Fibroblast of skin of left quadriceps (primary cell): ENCODE data around the gene CD302.
"Not testable (repeated sequence)": the region's sequence is repeated elsewhere in the genome, so short reads cannot be mapped to it uniquely, and the experiment has no call there.

Experiments used
- DNase-seq, 2 experiments: peaks; one replicate each; pipeline ENCODE4 v3.0.0-alpha.2; 2013; ENCODE audit warnings: low read depth in 2 of 2

Gene CD302

GRCh38 chr2:159753797-159754196 is 44.2 kb downstream of the CD302 start:
- DNase-seq, result no peak

- no peak for DNase-seq
Observed at GRCh38 chr2:159750873-159751272, 47.1 kb downstream of the CD302 start.

- DNase-seq, result no peak
Observed at GRCh38 chr2:159748089-159748488, 49.9 kb downstream of the CD302 start.

DNA sequence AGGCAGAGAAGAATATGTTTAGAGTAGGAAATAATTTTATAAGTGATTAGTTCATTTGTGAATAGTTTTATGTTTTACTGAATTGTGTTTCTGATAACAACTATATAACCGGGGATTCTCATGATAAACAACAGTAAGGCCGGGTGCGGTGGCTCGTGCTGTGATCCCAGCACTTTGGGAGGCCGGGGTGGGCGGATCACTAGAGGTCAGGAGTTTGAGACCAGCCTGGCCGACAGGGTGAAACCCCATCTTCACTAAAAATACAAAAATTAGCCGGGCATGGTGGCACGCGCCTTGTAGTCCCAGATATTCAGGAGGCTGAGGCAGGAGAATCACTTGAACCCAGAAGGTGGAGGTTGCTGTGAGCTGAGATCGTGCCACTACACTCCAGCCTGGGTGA is 52.8 kb downstream of the CD302 start:
- not testable (repeated sequence) for DNase-seq

DNA sequence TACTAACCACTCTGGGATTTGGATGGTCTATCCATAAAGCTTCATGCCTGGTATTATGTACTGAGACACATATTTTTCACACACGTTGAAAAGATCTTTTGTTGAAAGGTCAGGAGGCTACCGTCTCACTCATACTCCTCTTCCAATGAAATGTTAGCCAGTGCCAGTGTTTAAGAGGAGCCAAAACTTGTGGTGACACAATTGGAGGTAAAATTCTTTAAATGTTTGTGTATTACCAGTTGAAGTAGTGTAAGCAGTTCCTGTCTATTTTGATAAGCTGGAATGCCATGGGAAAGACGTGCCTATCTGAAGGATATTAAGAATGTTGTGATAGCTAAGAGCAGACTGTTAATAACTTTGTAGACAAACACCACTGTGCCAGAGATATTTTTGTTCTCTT is 53.6 kb downstream of the CD302 start:
- no peak for DNase-seq

DNA sequence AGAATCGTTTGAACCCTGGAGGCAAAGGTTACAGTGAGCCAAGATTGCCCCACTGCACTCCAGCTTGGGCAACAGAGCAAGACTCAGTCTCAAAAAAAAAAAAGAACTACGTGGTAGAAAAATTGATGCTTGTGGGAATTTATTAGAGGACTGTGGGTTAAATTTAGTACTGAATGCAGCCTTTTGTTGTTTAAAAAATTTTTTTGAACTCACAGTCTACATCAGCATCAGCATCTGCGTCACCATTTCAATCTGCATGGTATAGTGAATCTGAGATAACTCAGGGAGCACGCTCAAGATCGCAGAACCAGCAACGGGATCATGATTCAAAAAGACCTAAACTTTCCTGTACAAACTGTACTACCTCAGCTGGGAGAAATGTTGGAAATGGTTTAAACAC is 55.2 kb downstream of the CD302 start:
- no peak for DNase-seq

DNA sequence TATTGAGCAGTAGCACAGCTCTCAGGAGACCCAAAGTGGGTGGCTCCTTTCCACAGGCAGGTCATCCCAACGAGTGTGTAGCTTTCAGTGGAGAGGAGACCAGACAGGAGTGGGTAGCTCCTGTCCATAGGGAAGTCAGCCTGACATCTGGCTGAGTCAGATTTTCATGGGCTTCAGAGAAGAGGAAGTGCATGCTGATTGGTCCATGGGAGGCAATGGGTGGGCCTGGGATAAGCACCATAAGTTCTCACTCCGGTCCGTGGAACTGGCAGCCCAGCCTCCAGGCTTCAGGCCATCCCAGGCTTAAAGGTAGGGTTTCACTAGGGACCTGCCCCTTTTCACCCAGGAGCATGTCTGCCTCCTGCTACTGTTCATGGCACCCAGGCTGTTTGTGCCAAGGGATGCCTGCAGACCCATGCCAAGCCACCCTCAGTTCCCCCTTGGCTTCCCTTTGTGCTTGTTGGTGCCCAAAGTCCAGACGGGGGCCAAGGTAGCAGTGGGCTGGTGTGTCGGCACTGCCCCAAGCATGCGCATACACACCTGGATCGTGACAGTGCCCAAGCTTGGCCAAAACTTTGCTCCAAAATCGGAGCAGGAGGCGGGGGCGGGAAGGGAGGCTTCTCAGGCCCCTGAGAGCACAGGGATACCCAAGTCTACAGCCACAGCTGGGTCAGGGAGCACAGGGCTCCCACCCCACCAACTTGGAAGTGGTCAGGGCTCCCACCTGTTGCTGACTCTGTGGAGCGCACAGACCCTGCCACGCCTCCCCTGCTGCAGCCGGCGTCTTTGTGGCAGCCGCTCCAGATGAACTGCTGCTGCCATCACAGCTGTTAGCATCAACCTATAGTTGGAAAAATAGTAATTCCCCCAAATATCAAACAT is 59.3 kb downstream of the CD302 start:
- no peak for DNase-seq

DNA sequence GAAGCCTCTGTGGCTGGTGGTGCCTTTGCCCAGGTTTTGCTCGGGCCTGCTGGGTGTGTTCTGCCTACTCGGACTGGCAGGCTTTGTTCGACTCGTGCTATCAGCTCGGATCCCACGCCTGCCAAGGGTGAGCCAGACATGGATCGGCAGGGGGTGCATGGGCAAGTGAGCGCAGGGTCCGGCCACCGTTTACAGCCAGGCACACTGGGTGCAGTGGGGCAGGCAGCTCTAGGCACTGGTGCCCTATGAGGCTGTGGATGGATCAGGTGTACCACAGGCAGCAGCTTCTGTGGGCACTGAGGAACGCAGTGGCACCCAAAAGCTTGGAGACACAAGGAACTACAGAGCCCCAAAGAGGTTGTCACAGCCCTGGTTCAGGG is 60.1 kb downstream of the CD302 start:
- no peak for DNase-seq

- no peak for DNase-seq
Observed at GRCh38 chr2:159737292-159737916, 60.6 kb downstream of the CD302 start.

- peak; percentile 18 to 20 for DNase-seq
Observed at GRCh38 chr2:159736048-159736447, 62.0 kb downstream of the CD302 start.

DNA sequence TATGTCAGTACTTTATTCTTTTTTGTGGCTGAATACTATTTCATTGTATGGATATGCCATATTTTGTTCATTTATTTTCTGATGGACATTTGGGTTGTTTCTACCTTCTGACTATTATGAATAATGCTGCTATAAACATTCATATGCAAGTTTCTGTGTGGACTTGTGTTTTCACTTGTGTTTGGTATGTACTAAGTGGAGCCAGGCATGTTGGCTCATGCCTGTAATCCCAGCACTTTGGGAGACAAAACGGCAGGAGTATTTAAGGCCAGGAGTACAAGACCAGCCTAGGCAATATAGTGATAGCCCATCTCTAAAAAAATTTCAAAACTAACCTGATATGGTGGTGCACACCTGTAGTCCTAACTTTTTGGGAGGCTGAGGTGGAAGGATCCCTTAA is 62.4 kb downstream of the CD302 start:
- DNase-seq, result no peak

- DNase-seq, result no peak
Observed at GRCh38 chr2:159728629-159729028, 69.4 kb downstream of the CD302 start.

DNA sequence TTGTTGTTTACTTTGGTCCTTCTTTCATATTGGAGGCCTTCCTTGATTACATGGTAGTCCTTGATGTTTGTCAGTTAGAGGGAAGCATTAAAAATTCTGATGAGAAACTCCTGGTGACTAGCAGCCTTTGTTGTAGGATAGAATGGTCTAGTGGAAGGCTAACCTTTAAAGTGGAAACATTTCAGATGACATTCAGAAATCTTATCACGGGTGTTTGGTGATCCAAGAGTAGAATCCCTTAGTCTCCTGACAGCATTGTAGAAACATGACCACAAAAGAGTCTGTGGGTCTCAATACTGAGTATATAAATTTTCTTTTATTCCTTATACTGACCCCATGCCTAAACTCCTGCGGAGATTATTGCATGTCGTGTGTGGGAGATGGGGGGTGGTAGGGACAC is 72.3 kb downstream of the CD302 start:
- DNase-seq, result no peak

- not testable (repeated sequence) for DNase-seq
Observed at GRCh38 chr2:159724795-159725572, 73.0 kb downstream of the CD302 start.

GRCh38 chr2:159722580-159722979 is 75.4 kb downstream of the CD302 start:
- DNase-seq, result no peak

DNA sequence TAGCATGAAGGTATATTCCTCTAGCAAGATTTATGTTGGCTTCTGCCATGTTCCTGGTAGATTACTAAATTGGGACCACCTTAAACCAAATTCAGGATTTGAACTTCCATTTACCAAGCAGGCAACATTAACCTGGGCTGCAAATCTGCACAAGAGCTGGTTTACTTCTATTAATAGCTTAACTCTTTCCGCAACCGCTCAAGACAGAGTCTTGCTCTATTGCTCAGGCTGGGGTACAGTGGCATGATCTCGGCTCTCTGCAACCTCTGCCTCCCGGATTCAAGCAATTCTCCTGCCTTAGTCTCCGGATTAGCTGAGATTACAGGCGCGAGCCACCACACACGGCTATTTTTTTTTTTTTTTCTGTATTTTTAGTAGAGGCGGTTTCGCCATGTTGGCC is 77.3 kb downstream of the CD302 start:
- no peak for DNase-seq
